Ascending aorta (tissue), 2 donors: ENCODE results near the gene ARMC12. TPM values are rescaled to one million over a fixed set of nuclear protein-coding genes. Genes with fewer than 3 reads are reported as not detected.
"Not testable (repeated sequence)": the region's sequence is repeated elsewhere in the genome, so short reads cannot be mapped to it uniquely, and the experiment has no call there.

Experiments
- DNase-seq, 2 donors: peaks; one replicate each; pipeline ENCODE4 v3.0.0-alpha.2; 2019; ENCODE audit warnings: low spot score in 2 of 2
- H3K27ac ChIP-seq, 2 donors: fragments of 200-600 bp; sonication (generic); one replicate each; pipeline ENCODE4 v1.5.1; 2016 to 2017; ENCODE audit warnings: mild to moderate bottlenecking in 1 of 2
- H3K27me3 ChIP-seq: fragments of 200-600 bp; sonication (generic); one replicate; pipeline ENCODE4 v1.5.1; 2017
- H3K36me3 ChIP-seq, 2 donors: fragments of 200-600 bp; sonication (generic); one replicate each; pipeline ENCODE4 v1.5.1; 2016
- H3K4me1 ChIP-seq, 2 donors: fragments of 200-600 bp; sonication (generic); one replicate each; pipeline ENCODE4 v1.5.1; 2016 to 2017; ENCODE audit warnings: mild to moderate bottlenecking in 1 of 2
- H3K4me3 ChIP-seq, 2 donors: fragments of 200-600 bp; sonication (generic); one replicate each; pipeline ENCODE4 v1.5.1; 2016 to 2017; ENCODE audit warnings: mild to moderate bottlenecking in 1 of 2
- H3K9me3 ChIP-seq, 2 donors: fragments of 200-600 bp; sonication (generic); one replicate each; pipeline ENCODE4 v1.5.1; 2016
- CTCF ChIP-seq, 3 experiments: fragments of 200-600 bp in 2 of 3; fragments of 450-650 bp in 1 of 3; sonication (generic) in 2 of 3; IDR thresholded peaks; one replicate each; pipeline ENCODE4 v1.5.1; 2016 to 2019; ENCODE audit warnings: antibody characterized with exemption in 3 of 3, mild to moderate bottlenecking in 1 of 3, moderate library complexity in 1 of 3
- intact Hi-C: fragments of 100-400 bp; cut with DNase I; formaldehyde crosslinking; loops from one replicate; pipeline ENCODE4 v1.15.1; 2023
- total RNA-seq: library from RNA; depleted of rRNA; stranded (reverse); fragments of >200 nt; gene quantifications from one replicate; pipeline ENCODE4 v1.1.0, GENCODE V29; 2016

ARMC12 gene
- total RNA-seq, 1 donor from 2014 or later = not detected

GRCh38 chr6:35691027-35691824 lies 45.6 kb upstream of the ARMC12 start:
- TF ChIP-seq CTCF (IDR thresholded peaks at IDR 0.05) = no peak
- Histone ChIP-seq H3K4me3 (no peak overlapping the region), H3K27me3 (no peaks in the 10 kb centered on the region), H3K9me3 (no peaks in the 10 kb centered on the region), H3K4me1 (peaks cover 13 to 15% of the 10 kb centered on the region in 2 donors), H3K36me3 (no peaks in the 10 kb centered on the region), H3K27ac (peak overlapping the region; percentile 47 to 77)
- intact Hi-C loops = no loop called here
- peak; percentile 72 to 93 for DNase-seq

DNA sequence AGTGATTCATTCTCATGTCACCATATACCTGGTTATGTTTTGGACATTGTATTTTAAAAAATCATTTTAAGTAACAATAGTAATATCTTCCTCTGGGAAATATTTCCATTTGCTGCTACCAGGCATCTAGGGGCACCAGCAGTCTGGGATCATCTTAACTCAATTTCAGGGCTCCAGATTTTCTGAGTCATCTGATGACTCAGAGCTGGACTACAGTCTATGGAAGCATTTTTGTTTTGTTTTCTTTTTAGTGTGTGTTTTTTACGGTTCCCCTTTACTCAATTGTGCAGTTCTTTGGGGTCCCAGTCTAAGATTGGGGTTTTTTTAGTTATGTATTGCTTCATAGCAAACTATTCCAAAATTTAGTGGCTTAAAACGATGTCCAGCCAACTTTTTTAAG lies 42.4 kb upstream of the ARMC12 start:
- Histone ChIP-seq H3K4me1 (peaks cover 10 to 15% of the 10 kb centered on the region in 2 donors), H3K27ac (no peak overlapping the region), H3K4me3 (no peak overlapping the region), H3K36me3 (no peaks in the 10 kb centered on the region), H3K27me3 (no peaks in the 10 kb centered on the region), H3K9me3 (no peaks in the 10 kb centered on the region)
- TF ChIP-seq CTCF (IDR thresholded peaks at IDR 0.05) = no peak
- no peak for DNase-seq
- intact Hi-C loops = no loop called here

DNA sequence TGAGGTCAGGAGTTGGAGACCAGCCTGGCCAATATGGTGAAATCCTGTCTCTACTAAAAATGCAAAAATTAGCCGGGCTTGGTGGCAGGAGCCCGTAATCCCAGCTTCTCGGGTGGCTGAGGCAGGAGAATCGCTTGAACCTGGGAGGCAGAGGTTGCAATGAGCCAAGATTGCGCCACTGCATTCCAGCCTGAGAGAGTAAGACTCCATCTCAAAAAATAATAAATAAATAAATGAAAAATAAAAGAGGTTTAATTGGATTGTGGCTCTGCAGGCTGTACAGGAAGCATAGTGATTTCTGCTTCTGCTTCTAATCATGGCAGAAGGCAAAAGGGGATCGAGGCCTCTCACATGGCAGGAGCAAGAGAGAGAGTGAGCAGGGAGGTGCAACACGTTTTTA lies 38.4 kb upstream of the ARMC12 start:
- intact Hi-C loops, DNase-seq, H3K4me3 ChIP-seq, H3K4me1 ChIP-seq, H3K36me3 ChIP-seq, H3K9me3 ChIP-seq, H3K27me3 ChIP-seq, H3K27ac ChIP-seq: not testable (repeated sequence)

GRCh38 chr6:35698858-35699257 lies 38.0 kb upstream of the ARMC12 start:
- peaks cover 0 to 3% of the 10 kb centered on the region in 2 donors for H3K9me3 ChIP-seq
- no peaks in the 10 kb centered on the region for H3K36me3 ChIP-seq
- no peak overlapping the region for H3K4me3 ChIP-seq
- no peak for TF ChIP-seq CTCF (IDR thresholded peaks at IDR 0.05)
- DNase-seq = no peak
- no peaks in the 10 kb centered on the region for H3K27me3 ChIP-seq
- no peaks in the 10 kb centered on the region for H3K4me1 ChIP-seq
- no peak overlapping the region for H3K27ac ChIP-seq
- intact Hi-C loops = no loop called here

GRCh38 chr6:35703554-35703953 lies 33.3 kb upstream of the ARMC12 start:
- Histone ChIP-seq H3K36me3 (no peaks in the 10 kb centered on the region), H3K27ac (no peak overlapping the region), H3K9me3 (peaks cover 0 to 3% of the 10 kb centered on the region in 2 donors), H3K4me1 (no peaks in the 10 kb centered on the region), H3K27me3 (no peaks in the 10 kb centered on the region), H3K4me3 (no peak overlapping the region)
- no peak for TF ChIP-seq CTCF (IDR thresholded peaks at IDR 0.05)
- intact Hi-C loops = no loop called here
- no peak for DNase-seq

DNA sequence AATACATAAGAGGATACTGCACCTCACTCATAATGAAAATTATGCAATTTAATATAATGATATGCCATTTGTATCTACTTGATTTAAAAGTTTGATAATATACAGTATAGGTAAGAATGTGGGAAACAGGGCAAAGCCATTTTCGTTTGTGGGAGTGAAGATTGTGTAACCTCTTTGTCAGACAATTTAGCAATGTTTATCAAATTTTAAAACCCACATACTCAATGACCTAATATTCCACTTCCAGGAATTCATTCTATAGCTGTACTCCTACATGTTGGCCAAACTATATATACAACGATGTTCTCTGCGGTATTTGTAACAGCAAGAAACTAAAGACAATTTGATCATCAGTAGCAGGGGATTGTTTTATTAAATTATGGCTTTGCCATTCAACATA lies 30.4 kb upstream of the ARMC12 start:
- H3K4me1 ChIP-seq = no peaks in the 10 kb centered on the region
- no peak for TF ChIP-seq CTCF (IDR thresholded peaks at IDR 0.05)
- H3K9me3 ChIP-seq = peaks cover 0 to 3% of the 10 kb centered on the region in 2 donors
- no peaks in the 10 kb centered on the region for H3K27me3 ChIP-seq
- H3K27ac ChIP-seq = no peak overlapping the region
- intact Hi-C loops = no loop called here
- no peak for DNase-seq
- H3K36me3 ChIP-seq = no peaks in the 10 kb centered on the region
- H3K4me3 ChIP-seq = no peak overlapping the region
